ENCODE data around the gene PTPRN2. TPM values are rescaled to one million over a fixed set of nuclear protein-coding genes. Genes with fewer than 3 reads are reported as not detected.

PTPRN2 gene
- total RNA-seq, 1 experiment from 2014 or later: not detected

DNA sequence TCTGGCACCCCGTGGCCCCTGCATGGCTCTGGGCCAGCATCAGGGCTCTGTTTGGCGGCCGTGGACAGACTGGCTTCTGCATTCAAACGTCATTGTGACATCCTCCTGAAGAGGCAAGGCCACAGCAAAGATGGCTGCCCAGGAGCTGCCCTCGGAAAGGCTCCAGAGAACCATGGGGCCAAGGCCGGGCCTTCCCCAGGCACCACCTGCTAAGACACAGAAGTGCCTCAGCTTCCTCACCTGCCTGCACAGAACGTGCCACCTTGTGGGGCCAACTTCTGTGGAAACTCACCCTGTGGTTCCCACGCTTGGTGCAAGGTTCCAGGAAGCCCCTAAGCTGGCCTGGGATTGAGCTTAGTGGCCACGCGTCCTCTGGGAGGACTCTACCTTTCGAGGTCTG, 396.9 kb downstream of the PTPRN2 start:
- H3K4me3 ChIP-seq: no peak overlapping the region
- ChIA-PET POLR2A (ENCODE audit: unreplicated experiment) (no interaction called here), CTCF (no interaction called here)
- DNase-seq: no peak
- no peaks in the 10 kb centered on the region for H3K36me3 ChIP-seq (ENCODE audit: low read depth)
- intact Hi-C loops (cut with micrococcal nuclease; ENCODE audit: unreplicated experiment): no loop called here
- no peak for TF ChIP-seq EZH2 (IDR thresholded peaks at IDR 0.05; ENCODE audit: low read depth)
- TF ChIP-seq, protein P1, sequence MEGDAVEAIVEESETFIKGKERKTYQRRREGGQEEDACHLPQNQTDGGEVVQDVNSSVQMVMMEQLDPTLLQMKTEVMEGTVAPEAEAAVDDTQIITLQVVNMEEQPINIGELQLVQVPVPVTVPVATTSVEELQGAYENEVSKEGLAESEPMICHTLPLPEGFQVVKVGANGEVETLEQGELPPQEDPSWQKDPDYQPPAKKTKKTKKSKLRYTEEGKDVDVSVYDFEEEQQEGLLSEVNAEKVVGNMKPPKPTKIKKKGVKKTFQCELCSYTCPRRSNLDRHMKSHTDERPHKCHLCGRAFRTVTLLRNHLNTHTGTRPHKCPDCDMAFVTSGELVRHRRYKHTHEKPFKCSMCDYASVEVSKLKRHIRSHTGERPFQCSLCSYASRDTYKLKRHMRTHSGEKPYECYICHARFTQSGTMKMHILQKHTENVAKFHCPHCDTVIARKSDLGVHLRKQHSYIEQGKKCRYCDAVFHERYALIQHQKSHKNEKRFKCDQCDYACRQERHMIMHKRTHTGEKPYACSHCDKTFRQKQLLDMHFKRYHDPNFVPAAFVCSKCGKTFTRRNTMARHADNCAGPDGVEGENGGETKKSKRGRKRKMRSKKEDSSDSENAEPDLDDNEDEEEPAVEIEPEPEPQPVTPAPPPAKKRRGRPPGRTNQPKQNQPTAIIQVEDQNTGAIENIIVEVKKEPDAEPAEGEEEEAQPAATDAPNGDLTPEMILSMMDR (conservative IDR thresholded peaks at IDR 0.05): no peak
- no peaks in the 10 kb centered on the region for H4K20me1 ChIP-seq (ENCODE audit: insufficient read depth)
- 0 out of 2 replicates have a peak, but pooled peaks cover 2% of the 10 kb centered on the region for H3K9me3 ChIP-seq (ENCODE audit: insufficient read depth, low read depth)
- no peak overlapping the region for H2AFZ ChIP-seq
- H3K79me2 ChIP-seq (ENCODE audit: low read depth): no peaks in the 10 kb centered on the region
- H3K27me3 ChIP-seq (ENCODE audit: insufficient read depth, low read depth): peaks cover 92% of the 10 kb centered on the region
- H3F3A ChIP-seq (ENCODE audit: insufficient read depth, low read depth): no peaks in the 10 kb centered on the region
- H3K4me2 ChIP-seq: no peak overlapping the region
- no TSS peak for BruUV-seq (replicated peaks)
- H3K27ac ChIP-seq: no peak overlapping the region
- no peaks in the 10 kb centered on the region for H3K4me1 ChIP-seq (replicated peaks; ENCODE audit: insufficient read depth)
- H3K9me2 ChIP-seq (ENCODE audit: insufficient read depth): no peaks in the 10 kb centered on the region

DNA sequence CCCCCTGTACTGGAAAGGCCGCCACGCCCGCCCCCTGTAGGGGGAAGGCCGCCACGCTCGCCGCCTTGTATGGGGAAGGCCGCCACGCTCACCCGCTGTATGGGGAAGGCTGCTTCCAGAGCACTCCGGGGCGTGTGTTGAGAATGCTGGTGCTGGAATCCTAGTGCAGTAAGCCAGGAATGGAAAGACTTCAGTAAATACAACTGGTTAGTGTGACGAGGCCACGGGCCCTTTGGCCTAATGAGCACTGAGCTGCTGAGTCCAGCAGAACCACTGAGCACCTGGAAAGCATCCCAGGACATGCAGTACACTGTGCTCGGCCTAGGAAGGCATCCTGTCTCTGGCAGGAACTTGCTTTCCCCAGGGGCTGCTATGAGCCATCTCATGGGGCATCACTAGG, 398.9 kb downstream of the PTPRN2 start:
- no peaks in the 10 kb centered on the region for H3K9me2 ChIP-seq (ENCODE audit: insufficient read depth)
- no peak overlapping the region for H3K27ac ChIP-seq
- DNase-seq: no peak
- no peak for TF ChIP-seq EZH2 (IDR thresholded peaks at IDR 0.05; ENCODE audit: low read depth)
- TF ChIP-seq, protein P1 (conservative IDR thresholded peaks at IDR 0.05): no peak
- no TSS peak for BruUV-seq (replicated peaks)
- H4K20me1 ChIP-seq (ENCODE audit: insufficient read depth): no peaks in the 10 kb centered on the region
- no peaks in the 10 kb centered on the region for H3F3A ChIP-seq (ENCODE audit: insufficient read depth, low read depth)
- intact Hi-C loops (cut with micrococcal nuclease; ENCODE audit: unreplicated experiment): no loop called here
- no peaks in the 10 kb centered on the region for H3K4me1 ChIP-seq (replicated peaks; ENCODE audit: insufficient read depth)
- ChIA-PET CTCF (no interaction called here), POLR2A (ENCODE audit: unreplicated experiment) (no interaction called here)
- H3K36me3 ChIP-seq (ENCODE audit: low read depth): no peaks in the 10 kb centered on the region
- H3K4me2 ChIP-seq: no peak overlapping the region
- H3K4me3 ChIP-seq: no peak overlapping the region
- no peak overlapping the region for H2AFZ ChIP-seq
- H3K79me2 ChIP-seq (ENCODE audit: low read depth): no peaks in the 10 kb centered on the region
- H3K27me3 ChIP-seq (ENCODE audit: insufficient read depth, low read depth): peaks cover 82% of the 10 kb centered on the region
- no peaks in the 10 kb centered on the region for H3K9me3 ChIP-seq (ENCODE audit: insufficient read depth, low read depth)

DNA sequence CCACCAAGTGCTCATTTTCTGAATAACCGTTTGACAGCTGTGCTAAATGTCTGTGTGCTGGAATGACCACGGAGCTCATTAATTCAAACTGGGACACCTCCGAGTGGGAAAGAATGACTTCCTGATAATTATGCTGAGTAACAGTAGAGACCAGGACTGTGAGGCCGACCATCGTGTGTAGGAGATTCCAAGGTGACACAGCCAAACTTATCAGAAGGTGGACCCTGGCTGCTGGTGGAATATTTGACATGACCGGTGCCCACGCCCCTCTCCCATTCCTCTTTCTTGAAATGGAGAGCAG, 400.0 kb downstream of the PTPRN2 start:
- no peak for DNase-seq
- Histone ChIP-seq H3K36me3 (ENCODE audit: low read depth) (no peaks in the 10 kb centered on the region), H3K9me2 (ENCODE audit: insufficient read depth) (no peaks in the 10 kb centered on the region), H3K4me1 (replicated peaks; ENCODE audit: insufficient read depth) (no peaks in the 10 kb centered on the region), H3K79me2 (ENCODE audit: low read depth) (no peaks in the 10 kb centered on the region), H3K4me2 (no peak overlapping the region), H3K4me3 (no peak overlapping the region), H3F3A (ENCODE audit: insufficient read depth, low read depth) (no peaks in the 10 kb centered on the region), H2AFZ (no peak overlapping the region), H3K9me3 (ENCODE audit: insufficient read depth, low read depth) (no peaks in the 10 kb centered on the region), H4K20me1 (ENCODE audit: insufficient read depth) (no peaks in the 10 kb centered on the region), H3K27ac (no peak overlapping the region), H3K27me3 (ENCODE audit: insufficient read depth, low read depth) (peaks cover 71% of the 10 kb centered on the region)
- BruUV-seq (replicated peaks): no TSS peak
- CTCF ChIA-PET: no interaction called here
- intact Hi-C loops (cut with micrococcal nuclease; ENCODE audit: unreplicated experiment): no loop called here
- TF ChIP-seq, protein P1 (conservative IDR thresholded peaks at IDR 0.05): no peak
- TF ChIP-seq EZH2 (IDR thresholded peaks at IDR 0.05; ENCODE audit: low read depth): no peak
- POLR2A ChIA-PET (ENCODE audit: unreplicated experiment): no interaction called here

Measured in PC-9 (cell line).